CD4-positive, alpha-beta T cell (primary cell): Measurements from ENCODE around the gene SUPT5H. TPM values are rescaled to one million over a fixed set of nuclear protein-coding genes. Genes with fewer than 3 reads are reported as not detected.

Experiments used
- ATAC-seq: fragments of 200-7000 bp; cut with Tn5 transposase; one replicate; pipeline ENCODE4 v1.10.0; 2022; ENCODE audit warnings: mild to moderate bottlenecking; ENCODE audit not compliant: poor library complexity
- CTCF ChIA-PET: fragments of 350-600 bp; sonication (Branson Sonifier 250); formaldehyde crosslinking; loops from one replicate; lab custom pipeline; 2021; ENCODE audit warnings: antibody characterized with exemption, inconsistent platforms; lab: Charles Lee
- POLR2A ChIA-PET: fragments of 350-600 bp; sonication (Branson Sonifier 250); formaldehyde crosslinking; loops from one replicate; lab custom pipeline; 2021; ENCODE audit warnings: antibody characterized with exemption, inconsistent platforms; lab: Charles Lee
- DNase-seq, 14 experiments: peaks; one replicate each; pipeline ENCODE4 v3.0.0-alpha.2; 2013 to 2020; ENCODE audit warnings: mixed read lengths in 2 of 14
- H3K27ac ChIP-seq, 2 donors: one replicate each; pipeline versions ENCODE4 v1.5.1 to v1.7.0; 2013; ENCODE audit warnings: low read length in 2 of 2, low read depth in 1 of 2, mild to moderate bottlenecking in 1 of 2
- H3K27me3 ChIP-seq, 2 experiments: 1 replicate in 1 of 2; 2 replicates in 1 of 2; pipeline versions ENCODE4 v1.6.1 to v1.7.0; 2013; ENCODE audit warnings: low read length in 2 of 2, control low read depth in 1 of 2, mild to moderate bottlenecking in 1 of 2, moderate library complexity in 1 of 2; ENCODE audit not compliant: insufficient read depth in 2 of 2, control insufficient read depth in 1 of 2
- H3K36me3 ChIP-seq: one replicate; pipeline ENCODE4 v1.6.1; 2013; ENCODE audit warnings: low read length, control low read depth; ENCODE audit not compliant: insufficient read depth
- H3K4me1 ChIP-seq: one replicate; pipeline ENCODE4 v1.6.1; 2013; ENCODE audit warnings: low read length, control low read depth; ENCODE audit not compliant: insufficient read depth
- H3K4me3 ChIP-seq: one replicate; pipeline ENCODE4 v1.5.1; 2013; ENCODE audit warnings: mild to moderate bottlenecking, low read length, moderate library complexity
- H3K9me3 ChIP-seq, 2 experiments: 1 replicate in 1 of 2; 2 replicates in 1 of 2; pipeline versions ENCODE4 v1.6.1 to v1.7.0; 2013; ENCODE audit warnings: low read length in 2 of 2, mild to moderate bottlenecking in 2 of 2, control low read depth in 1 of 2, moderate library complexity in 1 of 2; ENCODE audit not compliant: control insufficient read depth in 1 of 2, insufficient read depth in 1 of 2
- H3K27ac Mint-ChIP-seq: one replicate; pipeline ENCODE4 v1.8.0; 2020; ENCODE audit warnings: mixed read lengths
- H3K27me3 Mint-ChIP-seq: one replicate; pipeline ENCODE4 v1.8.0; 2021; ENCODE audit warnings: mixed read lengths
- H3K36me3 Mint-ChIP-seq: one replicate; pipeline ENCODE4 v1.8.0; 2021; ENCODE audit warnings: low read depth, mixed read lengths
- H3K4me1 Mint-ChIP-seq: one replicate; pipeline ENCODE4 v1.8.0; 2021; ENCODE audit warnings: low read depth, mixed read lengths
- H3K4me3 Mint-ChIP-seq: one replicate; pipeline ENCODE4 v1.8.0; 2020; ENCODE audit warnings: mild to moderate bottlenecking, mixed read lengths
- H3K9me3 Mint-ChIP-seq: one replicate; pipeline ENCODE4 v1.8.0; 2020; ENCODE audit warnings: mixed read lengths
- intact Hi-C, 2 experiments: fragments of 100-400 bp; cut with DNase I in 1 of 2; cut with micrococcal nuclease in 1 of 2; formaldehyde crosslinking; loops; one replicate each; pipeline versions ENCODE4 v1.15.1 to v1.9.0; 2023 to 2025; cut with DNase I, micrococcal nuclease
- total RNA-seq, 174 experiments: library from RNA in 2 of 174; stranded (reverse) in 2 of 174; gene quantifications; one replicate each; pipeline ENCODE4 v1.2.3 and lab custom pipeline; 2021 to 2026
- TF ChIP-seq, protein P1 (sequence below): fragments of 200-600 bp; IDR thresholded peaks from one replicate; pipeline ENCODE4 v1.8.0; 2022; ENCODE audit warnings: antibody characterized with exemption, mild to moderate bottlenecking

SUPT5H gene
- total RNA-seq, 2 experiments from 2014 or later: 322 to 333 TPM

DNA sequence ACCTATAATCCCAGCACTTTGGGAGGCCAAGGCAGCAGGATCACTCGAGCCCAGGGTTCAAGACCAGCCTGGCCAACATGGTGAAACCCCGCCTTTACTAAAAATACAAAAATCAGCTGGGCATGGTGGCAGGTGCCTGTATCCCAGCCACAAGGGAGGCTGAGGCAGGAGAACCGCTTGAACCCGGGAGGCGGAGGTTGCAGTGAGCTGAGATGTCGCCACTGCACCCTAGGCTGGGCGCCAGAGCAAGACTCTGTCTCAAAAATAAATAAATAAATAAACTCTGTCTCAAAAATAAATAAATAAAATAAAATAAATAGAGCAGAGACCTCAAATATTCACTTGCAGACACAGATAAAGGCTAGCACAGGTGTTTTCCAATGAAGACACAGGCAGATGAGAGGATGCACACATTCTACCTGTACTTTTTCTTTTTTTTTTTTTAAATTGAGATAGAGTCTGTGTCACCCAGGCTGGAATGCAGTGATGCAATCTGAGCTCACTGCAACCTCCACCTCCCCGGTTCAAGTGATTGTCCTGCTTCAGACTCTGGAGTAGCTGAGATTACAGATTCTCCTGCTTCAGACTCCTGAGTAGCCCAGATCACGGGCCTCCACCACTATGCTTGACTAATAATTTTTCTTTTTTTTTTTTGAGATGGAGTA is 7.0 kb upstream of the SUPT5H start:
- no peak overlapping the region for H3K27ac ChIP-seq
- Mint-ChIP-seq H3K27ac (no peak overlapping the region), H3K36me3 (peaks cover 29% of the 10 kb centered on the region), H3K27me3 (no peaks in the 10 kb centered on the region), H3K4me3 (peak overlapping the region; percentile 48), H3K9me3 (no peaks in the 10 kb centered on the region), H3K4me1 (peaks cover 40% of the 10 kb centered on the region)
- TF ChIP-seq, protein P1, sequence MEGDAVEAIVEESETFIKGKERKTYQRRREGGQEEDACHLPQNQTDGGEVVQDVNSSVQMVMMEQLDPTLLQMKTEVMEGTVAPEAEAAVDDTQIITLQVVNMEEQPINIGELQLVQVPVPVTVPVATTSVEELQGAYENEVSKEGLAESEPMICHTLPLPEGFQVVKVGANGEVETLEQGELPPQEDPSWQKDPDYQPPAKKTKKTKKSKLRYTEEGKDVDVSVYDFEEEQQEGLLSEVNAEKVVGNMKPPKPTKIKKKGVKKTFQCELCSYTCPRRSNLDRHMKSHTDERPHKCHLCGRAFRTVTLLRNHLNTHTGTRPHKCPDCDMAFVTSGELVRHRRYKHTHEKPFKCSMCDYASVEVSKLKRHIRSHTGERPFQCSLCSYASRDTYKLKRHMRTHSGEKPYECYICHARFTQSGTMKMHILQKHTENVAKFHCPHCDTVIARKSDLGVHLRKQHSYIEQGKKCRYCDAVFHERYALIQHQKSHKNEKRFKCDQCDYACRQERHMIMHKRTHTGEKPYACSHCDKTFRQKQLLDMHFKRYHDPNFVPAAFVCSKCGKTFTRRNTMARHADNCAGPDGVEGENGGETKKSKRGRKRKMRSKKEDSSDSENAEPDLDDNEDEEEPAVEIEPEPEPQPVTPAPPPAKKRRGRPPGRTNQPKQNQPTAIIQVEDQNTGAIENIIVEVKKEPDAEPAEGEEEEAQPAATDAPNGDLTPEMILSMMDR: no peak
- ChIA-PET POLR2A (no interaction called here), CTCF (interaction anchor here (0.5 kb wide), 1 partner anchor 17 kb away, joined by 3 read pairs; no protein-coding TSS in a partner anchor)
- H3K4me1 ChIP-seq: peaks cover 35% of the 10 kb centered on the region
- H3K27me3 ChIP-seq: no peaks in the 10 kb centered on the region
- H3K9me3 ChIP-seq: no peaks in the 10 kb centered on the region
- no peak overlapping the region for H3K4me3 ChIP-seq
- DNase-seq (no peak), ATAC-seq (no peak)
- H3K36me3 ChIP-seq: peaks cover 17% of the 10 kb centered on the region
- intact Hi-C loops: loop anchor here in 1 of 2 experiments (5.0 kb wide), 2 partner anchors 96 to 394 kb away; partner anchors contain the start of genes DYRK1B and SAMD4B

DNA sequence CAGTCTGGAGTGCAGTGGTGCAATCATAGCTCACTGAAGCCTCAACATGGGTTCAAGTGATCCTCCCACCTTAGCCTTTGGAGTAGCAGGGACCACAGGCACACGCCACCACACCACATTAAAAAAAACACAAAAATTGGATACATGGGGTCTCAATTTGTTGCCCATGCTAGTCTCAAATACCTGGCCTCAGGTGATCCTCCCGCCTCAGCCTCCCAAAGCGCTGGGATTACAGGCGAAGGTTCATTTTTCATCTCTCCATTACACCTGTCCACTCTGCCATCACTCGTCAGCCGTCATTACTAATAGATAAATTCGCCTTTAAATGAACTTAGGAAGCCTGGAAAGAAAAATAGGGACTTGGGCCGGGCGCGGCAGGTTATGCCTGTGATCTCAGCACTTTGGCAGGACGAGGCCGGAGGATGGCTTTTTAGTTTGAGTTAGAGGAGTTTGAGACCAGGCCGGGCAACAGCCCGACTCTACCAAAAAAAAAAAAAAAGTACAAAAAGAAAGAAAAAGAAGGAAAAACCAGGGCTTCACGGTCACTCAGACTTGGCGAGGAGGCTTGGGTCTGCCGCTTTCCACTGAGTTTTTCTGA is 685 bp upstream of the SUPT5H start:
- no peaks in the 10 kb centered on the region for H3K9me3 Mint-ChIP-seq
- Histone ChIP-seq H3K27ac (peak overlapping the region; percentile 89 to 94), H3K4me3 (peak overlapping the region; percentile 99), H3K9me3 (no peaks in the 10 kb centered on the region), H3K36me3 (peaks cover 16% of the 10 kb centered on the region), H3K27me3 (no peaks in the 10 kb centered on the region), H3K4me1 (peaks cover 49% of the 10 kb centered on the region)
- ATAC-seq (no peak), DNase-seq (peak in 1 of 14 experiments; percentile 41)
- peak overlapping the region; percentile 98 for H3K4me3 Mint-ChIP-seq
- H3K27me3 Mint-ChIP-seq: no peaks in the 10 kb centered on the region
- peaks cover 55% of the 10 kb centered on the region for H3K4me1 Mint-ChIP-seq
- peaks cover 28% of the 10 kb centered on the region for H3K36me3 Mint-ChIP-seq
- peak overlapping the region; percentile 91 for H3K27ac Mint-ChIP-seq
- intact Hi-C loops: loop anchor here (1.0 to 10.0 kb wide), 8 partner anchors 8 to 750 kb away; partner anchors contain the start of genes MED29 (in 2 of the 2), PAF1 (in 2 of the 2), TIMM50 (in 2 of the 2) and MAP3K10 (in 1 of the 2)
- TF ChIP-seq, protein P1: no peak
- ChIA-PET CTCF (interaction anchor here (1.0 to 2.5 kb wide), 4 partner anchors 29 to 54 kb away, joined by 3 to 12 read pairs (median 6); partner anchors contain the start of genes MED29, PAF1 and PLEKHG2), POLR2A (interaction anchor here (0.6 to 3.9 kb wide), 22 partner anchors 11 to 835 kb away, joined by 3 to 163 read pairs (median 6); partner anchors contain the start of genes DYRK1B, EID2B, FBL and GMFG)

DNA sequence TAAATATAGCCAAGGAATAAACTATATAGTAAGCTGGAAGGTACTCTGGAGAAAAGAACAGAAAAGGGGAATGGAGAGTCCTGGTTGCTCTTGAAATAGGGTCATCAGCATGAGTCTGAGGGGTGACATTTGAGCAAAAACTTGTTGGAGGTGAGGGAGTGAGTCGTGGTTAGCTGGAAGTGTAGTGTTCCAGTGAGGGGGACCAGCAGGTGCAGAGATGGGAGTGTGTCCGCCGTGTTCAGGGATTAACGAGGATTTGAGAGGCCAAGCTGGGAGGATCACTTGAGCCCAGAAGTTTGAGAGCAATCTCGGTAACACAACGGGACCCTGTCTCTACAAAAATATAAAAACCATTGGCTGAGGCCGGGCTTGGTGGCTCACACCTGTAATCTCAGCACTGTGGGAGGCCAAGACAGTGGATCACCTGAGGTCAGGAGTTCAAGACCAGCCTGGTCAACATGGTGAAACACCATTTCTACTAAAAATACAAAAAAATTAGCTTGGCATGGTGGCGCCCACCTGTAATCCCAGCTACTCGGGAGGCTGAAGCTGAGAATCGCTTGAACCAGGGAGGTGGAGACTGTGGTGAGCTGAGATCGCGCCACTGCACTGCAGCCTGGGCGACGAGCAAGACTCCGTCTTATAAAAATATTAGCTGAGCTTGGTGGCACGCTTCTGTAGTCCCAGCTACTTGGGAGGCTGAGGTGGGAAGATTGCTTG is 1.1 kb downstream of the SUPT5H start:
- TF ChIP-seq, protein P1: no peak
- CTCF ChIA-PET: interaction anchor here (1.1 to 2.5 kb wide), 3 partner anchors 28 to 56 kb away, joined by 3 to 12 read pairs (median 3); partner anchors contain the start of gene TIMM50
- peaks cover 18% of the 10 kb centered on the region for H3K36me3 ChIP-seq
- intact Hi-C loops: loop anchor here (5.0 to 10.0 kb wide), 2 partner anchors 36 to 748 kb away; partner anchors contain the start of genes MAP3K10 (in 1 of the 2) and TIMM50 (in 1 of the 2)
- H3K27me3 Mint-ChIP-seq: no peaks in the 10 kb centered on the region
- peak overlapping the region; percentile 91 for H3K27ac Mint-ChIP-seq
- H3K9me3 ChIP-seq: no peaks in the 10 kb centered on the region
- no peaks in the 10 kb centered on the region for H3K9me3 Mint-ChIP-seq
- H3K27ac ChIP-seq: peak overlapping the region; percentile 89 to 94
- H3K4me1 Mint-ChIP-seq: peaks cover 60% of the 10 kb centered on the region
- H3K36me3 Mint-ChIP-seq: peaks cover 38% of the 10 kb centered on the region
- H3K4me1 ChIP-seq: peaks cover 60% of the 10 kb centered on the region
- POLR2A ChIA-PET: interaction anchor here (1.8 to 3.9 kb wide), 6 partner anchors 13 to 86 kb away, joined by 15 to 163 read pairs (median 24); partner anchors contain the start of genes EID2B, MED29, PAF1 and PLEKHG2
- no peaks in the 10 kb centered on the region for H3K27me3 ChIP-seq
- DNase-seq (no peak), ATAC-seq (no peak)
- H3K4me3 ChIP-seq: peak overlapping the region; percentile 99
- peak overlapping the region; percentile 98 for H3K4me3 Mint-ChIP-seq
